Endothelial cell of umbilical vein (primary cell): Measurements from ENCODE around the gene ZFYVE28. TPM values are rescaled to one million over a fixed set of nuclear protein-coding genes. Genes with fewer than 3 reads are reported as not detected.

Experiments used
- BruUV-seq: library from RNA; stranded (reverse); fragments of 400-500 nt; replicated peaks from 2 replicates; lab custom pipeline; 2021; lab: Mats Ljungman, UMichigan
- CTCF ChIA-PET: fragments of 300-600, 350-600 bp; sonication (Branson Sonifier 250); formaldehyde crosslinking; loops from one replicate; lab custom pipeline; 2021; ENCODE audit warnings: antibody characterized with exemption, inconsistent platforms; lab: Charles Lee
- POLR2A ChIA-PET: fragments of 300-600, 350-600 bp; sonication (Branson Sonifier 250); formaldehyde crosslinking; loops from one replicate; lab custom pipeline; 2021; ENCODE audit warnings: antibody characterized with exemption, inconsistent platforms; lab: Charles Lee
- DNase-seq: peaks from one replicate; pipeline ENCODE4 v3.0.0-alpha.2; 2011; ENCODE audit warnings: low read depth, low spot score
- FAIRE-seq: peaks from 2 replicates; lab custom pipeline; 2011; peaks lifted over from hg19 to GRCh38; lab: Jason Lieb, UNC
- H2AFZ ChIP-seq: 2 replicates; pipeline ENCODE4 v1.6.0; 2012; ENCODE audit warnings: low read depth, low read length, control low read depth, inconsistent platforms
- H3K27ac ChIP-seq: 2 replicates; pipeline ENCODE4 v1.5.1; 2011; ENCODE audit warnings: low read depth, mild to moderate bottlenecking, control low read depth, low read length, moderate library complexity; ENCODE audit not compliant: insufficient read depth
- H3K27me3 ChIP-seq, 2 experiments: 2 replicates each; pipeline versions ENCODE4 v1.6.0 to v1.6.1; 2011; ENCODE audit warnings: low read length in 2 of 2, mixed read lengths in 1 of 2; ENCODE audit not compliant: control insufficient read depth in 2 of 2, insufficient read depth in 2 of 2
- H3K36me3 ChIP-seq, 2 experiments: 2 replicates in 1 of 2; 3 replicates in 1 of 2; pipeline ENCODE4 v1.5.1; 2011; ENCODE audit warnings: low read length in 2 of 2, mild to moderate bottlenecking in 1 of 2, moderate library complexity in 1 of 2; ENCODE audit not compliant: control insufficient read depth in 2 of 2, insufficient read depth in 2 of 2; ENCODE audit errors: extremely low read depth in 1 of 2
- H3K4me1 ChIP-seq: 3 replicates; pipeline ENCODE4 v1.5.1; 2011; ENCODE audit warnings: mild to moderate bottlenecking, low read length; ENCODE audit not compliant: control insufficient read depth, insufficient read depth; ENCODE audit errors: extremely low read depth
- H3K4me2 ChIP-seq: 2 replicates; pipeline ENCODE4 v1.6.1; 2011; ENCODE audit warnings: low read length, control low read depth, mixed read lengths; ENCODE audit not compliant: insufficient read depth
- H3K4me3 ChIP-seq, 3 experiments: fragments of 200-600 bp in 1 of 3; sonication (generic), shearing (Covaris generic) in 1 of 3; replicated peaks in 1 of 3; 2 replicates each; pipeline ENCODE4 v1.5.1; 2011 to 2016; ENCODE audit warnings: control low read depth in 3 of 3, low read length in 3 of 3, mild to moderate bottlenecking in 2 of 3, inconsistent platforms in 1 of 3, low read depth in 1 of 3, moderate library complexity in 1 of 3; ENCODE audit not compliant: insufficient read depth in 1 of 3
- H3K79me2 ChIP-seq: 2 replicates; pipeline ENCODE4 v1.6.0; 2012; ENCODE audit warnings: low read length, inconsistent platforms; ENCODE audit not compliant: control insufficient read depth, insufficient read depth
- H3K9ac ChIP-seq: replicated peaks from 2 replicates; pipeline ENCODE3; 2011; ENCODE audit warnings: low read length, control low read depth; ENCODE audit not compliant: insufficient read depth; ENCODE audit errors: extremely low read depth
- H3K9me1 ChIP-seq: replicated peaks from 3 replicates; pipeline ENCODE4 v1.6.0; 2011; ENCODE audit warnings: mild to moderate bottlenecking, low read length; ENCODE audit not compliant: control insufficient read depth, insufficient read depth; ENCODE audit errors: extremely low read depth
- H3K9me3 ChIP-seq: replicated peaks from 2 replicates; pipeline ENCODE4 v1.5.1; 2012; ENCODE audit warnings: low read length, inconsistent platforms; ENCODE audit not compliant: control insufficient read depth, insufficient read depth
- H4K20me1 ChIP-seq: replicated peaks from 2 replicates; pipeline ENCODE3; 2011; ENCODE audit warnings: mild to moderate bottlenecking, low read length; ENCODE audit not compliant: control insufficient read depth, insufficient read depth; ENCODE audit errors: extremely low read depth
- CTCF ChIP-seq, 2 donors: IDR thresholded peaks; 1 replicate in 1 of 2; 2 replicates in 1 of 2; pipeline ENCODE4 v1.5.1; 2011; ENCODE audit warnings: low read length in 2 of 2, mild to moderate bottlenecking in 2 of 2, moderate library complexity in 2 of 2, control low read depth in 1 of 2, inconsistent platforms in 1 of 2, low read depth in 1 of 2; ENCODE audit not compliant: insufficient read depth in 1 of 2; ENCODE audit errors: extremely low read depth in 1 of 2
- EZH2 ChIP-seq: IDR thresholded peaks from 2 replicates; pipeline ENCODE4 v1.6.1; 2012; ENCODE audit warnings: borderline replicate concordance, low read depth, mild to moderate bottlenecking, moderate library complexity, low read length, inconsistent platforms; ENCODE audit not compliant: severe bottlenecking
- FOS ChIP-seq: IDR thresholded peaks from 2 replicates; pipeline ENCODE4 v1.6.1; 2011; ENCODE audit warnings: mild to moderate bottlenecking, low read length, moderate library complexity, borderline replicate concordance; ENCODE audit not compliant: insufficient read depth
- GATA2 ChIP-seq: IDR thresholded peaks from 2 replicates; pipeline ENCODE4 v1.7.0; 2011; ENCODE audit warnings: low read depth, mild to moderate bottlenecking, moderate library complexity, mixed read lengths, low read length; ENCODE audit not compliant: insufficient read length, insufficient read depth
- JUN ChIP-seq: IDR thresholded peaks from 2 replicates; pipeline ENCODE4 v1.6.1; 2011; ENCODE audit warnings: borderline replicate concordance, low read depth; ENCODE audit not compliant: insufficient read length, insufficient read depth
- MAX ChIP-seq: IDR thresholded peaks from 2 replicates; pipeline ENCODE4 v1.6.1; 2011; ENCODE audit not compliant: insufficient read depth, insufficient read length
- MYC ChIP-seq: IDR thresholded peaks from one replicate; pipeline ENCODE4 v1.6.1; 2011; ENCODE audit warnings: mild to moderate bottlenecking, low read depth, low read length
- POLR2A ChIP-seq: IDR thresholded peaks from 2 replicates; pipeline ENCODE4 v1.6.1; 2012; ENCODE audit warnings: low read depth, mild to moderate bottlenecking, control low read depth, low read length
- POLR2AphosphoS5 ChIP-seq: IDR thresholded peaks from 2 replicates; pipeline ENCODE4 v1.6.1; 2012; ENCODE audit warnings: low read depth, mild to moderate bottlenecking, control low read depth, low read length, moderate library complexity; ENCODE audit not compliant: insufficient read depth
- dilution Hi-C: fragments of 300-500 bp; cut with MboI; formaldehyde crosslinking; loops from one replicate; pipeline ENCODE4 v1.15.0; 2019; ENCODE audit warnings: low sequenced_read_pairs; ENCODE audit not compliant: extremely low pct_ligation_motif_present
- intact Hi-C: fragments of 100-400 bp; cut with micrococcal nuclease; formaldehyde crosslinking; loops from one replicate; pipeline ENCODE4 v1.10.0; 2022
- polyA plus RNA-seq, 4 experiments: library from polyadenylated mRNA; depleted of rRNA in 3 of 4; stranded (reverse) in 3 of 4; unstranded in 1 of 4; fragments of >200 nt; gene quantifications; 2 replicates each; pipeline versions ENCODE4 v1.2.1 to v1.2.3, GENCODE V29; 2011 to 2012; ENCODE audit warnings: missing spikeins in 1 of 4
- total RNA-seq: library from RNA; stranded (reverse); gene quantifications from 2 replicates; pipeline ENCODE4 v1.2.3, GENCODE V29; 2021

ZFYVE28 gene
- total and polyA plus RNA-seq, 2 donors (not counting 3 experiments of a cell fraction or from before 2014, with no cell fraction given), result 5.8 to 7.1 TPM

GRCh38 chr4:2388429-2389182, 29.8 kb downstream of the ZFYVE28 start:
- H3K4me1 ChIP-seq, result no peaks in the 10 kb centered on the region
- intact Hi-C loops, result no loop called here
- no peaks in the 10 kb centered on the region for H3K9me3 ChIP-seq
- H3K27ac ChIP-seq, result no peak overlapping the region
- TF ChIP-seq MAX (no peak), POLR2A (no peak), CTCF (IDR thresholded peaks at IDR 0.05; ENCODE audit: extremely low read depth in 1 of 2, insufficient read depth in 1 of 2, low read depth in 1 of 2, low read length in 2 of 2) (no peak), JUN (no peak), EZH2 (no peak), POLR2AphosphoS5 (no peak), GATA2 (no peak), FOS (no peak), MYC (no peak)
- H2AFZ ChIP-seq, result no peak overlapping the region
- H3K4me3 ChIP-seq, result no peak overlapping the region
- H3K27me3 ChIP-seq, result no peaks in the 10 kb centered on the region
- FAIRE-seq (no peak), DNase-seq (no peak)
- no peak overlapping the region for H3K9ac ChIP-seq
- H4K20me1 ChIP-seq, result no peaks in the 10 kb centered on the region
- POLR2A ChIA-PET, result no interaction called here
- no peaks in the 10 kb centered on the region for H3K79me2 ChIP-seq
- no peak overlapping the region for H3K4me2 ChIP-seq
- dilution Hi-C loops, result no loop called here
- H3K36me3 ChIP-seq, result no peaks in the 10 kb centered on the region
- no TSS peak for BruUV-seq
- no peaks in the 10 kb centered on the region for H3K9me1 ChIP-seq
- CTCF ChIA-PET, result interaction anchor here (0.8 to 1.6 kb wide), 6 partner anchors 9 to 53 kb away, joined by 3 to 4 read pairs (median 4); no protein-coding TSS in a partner anchor
